Spleen (tissue), 7 donors: Measurements from ENCODE around the gene SLC28A3.

ENCODE experiments used
- POLR2A ChIP-seq, 3 donors: fragments of 450-650 bp; IDR thresholded peaks; one replicate each; pipeline ENCODE4 v1.5.1; 2017; ENCODE audit warnings: antibody characterized with exemption in 3 of 3, mild to moderate bottlenecking in 1 of 3
- TF ChIP-seq, protein P1 (sequence below), 11 experiments: fragments of 200-600 bp in 7 of 11; fragments of 450-650 bp in 4 of 11; sonication (generic) in 4 of 11; IDR thresholded peaks in 8 of 11; conservative IDR thresholded peaks in 3 of 11; 1 replicate in 7 of 11; 2 replicates in 4 of 11; pipeline versions ENCODE4 v1.4.0 to v1.8.0; 2016 to 2021; ENCODE audit warnings: antibody characterized with exemption in 11 of 11, inconsistent platforms in 4 of 11, mild to moderate bottlenecking in 1 of 11
- donor health status: DM: no; HTN: no; CAD: no; lungs with moderate emphysema.
- donor health status: DM: no; HTN: no; CAD: no.
- donor health status: DM: no; HTN: no; CAD: no.

DNA sequence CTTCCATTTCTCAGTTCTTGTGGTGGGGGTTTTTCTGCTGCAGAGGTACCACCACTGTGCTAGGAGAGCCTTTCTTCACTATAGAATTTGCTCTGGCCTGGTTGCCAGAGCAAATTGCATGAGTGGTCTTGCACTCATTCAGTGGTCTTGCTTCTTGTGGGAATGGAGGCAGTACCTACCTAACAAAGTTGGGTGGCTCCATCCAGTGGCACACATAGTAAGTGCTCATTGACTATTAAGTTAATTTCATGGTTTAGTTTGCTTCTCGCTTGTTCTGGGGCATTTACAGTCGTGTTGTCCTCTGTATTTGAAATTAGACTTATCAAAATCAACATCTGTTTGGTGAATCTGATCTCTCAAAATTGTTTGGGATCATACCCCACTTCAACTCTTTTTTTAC lies 23.0 kb downstream of the SLC28A3 start:
- TF ChIP-seq, protein P1, sequence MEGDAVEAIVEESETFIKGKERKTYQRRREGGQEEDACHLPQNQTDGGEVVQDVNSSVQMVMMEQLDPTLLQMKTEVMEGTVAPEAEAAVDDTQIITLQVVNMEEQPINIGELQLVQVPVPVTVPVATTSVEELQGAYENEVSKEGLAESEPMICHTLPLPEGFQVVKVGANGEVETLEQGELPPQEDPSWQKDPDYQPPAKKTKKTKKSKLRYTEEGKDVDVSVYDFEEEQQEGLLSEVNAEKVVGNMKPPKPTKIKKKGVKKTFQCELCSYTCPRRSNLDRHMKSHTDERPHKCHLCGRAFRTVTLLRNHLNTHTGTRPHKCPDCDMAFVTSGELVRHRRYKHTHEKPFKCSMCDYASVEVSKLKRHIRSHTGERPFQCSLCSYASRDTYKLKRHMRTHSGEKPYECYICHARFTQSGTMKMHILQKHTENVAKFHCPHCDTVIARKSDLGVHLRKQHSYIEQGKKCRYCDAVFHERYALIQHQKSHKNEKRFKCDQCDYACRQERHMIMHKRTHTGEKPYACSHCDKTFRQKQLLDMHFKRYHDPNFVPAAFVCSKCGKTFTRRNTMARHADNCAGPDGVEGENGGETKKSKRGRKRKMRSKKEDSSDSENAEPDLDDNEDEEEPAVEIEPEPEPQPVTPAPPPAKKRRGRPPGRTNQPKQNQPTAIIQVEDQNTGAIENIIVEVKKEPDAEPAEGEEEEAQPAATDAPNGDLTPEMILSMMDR (IDR thresholded peaks at IDR 0.05 in 8 of 11, conservative IDR thresholded peaks at IDR 0.05 in 3 of 11) = no peak
- no peak for TF ChIP-seq POLR2A (IDR thresholded peaks at IDR 0.05)
